ENCODE results near the gene ANO9.

The ANO9 gene

DNA sequence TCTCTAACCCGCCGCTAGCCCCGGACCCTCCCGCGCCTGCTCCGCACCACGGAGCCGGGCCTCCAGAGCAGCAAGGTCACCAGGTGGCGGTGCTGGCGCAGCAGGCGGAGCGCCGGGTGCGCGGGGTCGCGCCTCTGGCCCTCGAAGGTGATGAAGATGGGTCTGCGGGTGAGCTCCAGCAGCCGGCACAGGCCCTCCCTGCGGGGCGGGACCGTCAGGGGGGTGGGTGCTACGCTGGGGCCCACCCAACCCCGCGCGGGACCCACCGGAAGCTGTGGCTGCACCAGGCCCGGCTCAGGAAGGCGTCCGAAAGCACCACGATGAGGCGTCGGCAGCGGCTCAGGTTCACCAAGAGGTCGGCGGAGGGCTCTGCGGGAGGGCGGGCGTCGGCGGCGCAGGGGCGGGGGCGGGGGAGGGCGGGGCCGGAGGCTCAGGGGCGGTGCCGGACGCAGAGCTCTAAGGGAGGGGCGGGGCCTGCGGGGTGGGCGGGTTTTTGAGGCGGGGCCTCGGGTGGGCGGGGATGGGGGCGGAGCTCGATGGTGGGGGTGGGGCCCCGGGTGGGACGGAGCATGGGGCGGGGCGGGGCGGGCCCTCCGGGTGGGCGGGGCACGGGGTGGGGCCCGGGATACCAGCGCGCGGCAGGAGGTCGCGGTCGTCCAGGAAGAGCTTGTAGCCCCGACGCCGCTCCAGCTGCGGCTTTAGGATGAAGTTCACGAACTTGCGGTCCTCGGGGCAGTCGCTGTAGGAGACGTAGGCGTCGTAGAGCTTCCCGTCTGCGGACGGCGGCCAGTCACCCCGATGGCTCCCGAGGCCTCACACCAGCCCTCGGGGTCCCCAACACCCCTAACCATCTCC, 34.8 kb downstream of the ANO9 start:
- H3K4me3 ChIP-seq (ENCODE audit: low read length), result peak overlapping the region; percentile 51

DNA sequence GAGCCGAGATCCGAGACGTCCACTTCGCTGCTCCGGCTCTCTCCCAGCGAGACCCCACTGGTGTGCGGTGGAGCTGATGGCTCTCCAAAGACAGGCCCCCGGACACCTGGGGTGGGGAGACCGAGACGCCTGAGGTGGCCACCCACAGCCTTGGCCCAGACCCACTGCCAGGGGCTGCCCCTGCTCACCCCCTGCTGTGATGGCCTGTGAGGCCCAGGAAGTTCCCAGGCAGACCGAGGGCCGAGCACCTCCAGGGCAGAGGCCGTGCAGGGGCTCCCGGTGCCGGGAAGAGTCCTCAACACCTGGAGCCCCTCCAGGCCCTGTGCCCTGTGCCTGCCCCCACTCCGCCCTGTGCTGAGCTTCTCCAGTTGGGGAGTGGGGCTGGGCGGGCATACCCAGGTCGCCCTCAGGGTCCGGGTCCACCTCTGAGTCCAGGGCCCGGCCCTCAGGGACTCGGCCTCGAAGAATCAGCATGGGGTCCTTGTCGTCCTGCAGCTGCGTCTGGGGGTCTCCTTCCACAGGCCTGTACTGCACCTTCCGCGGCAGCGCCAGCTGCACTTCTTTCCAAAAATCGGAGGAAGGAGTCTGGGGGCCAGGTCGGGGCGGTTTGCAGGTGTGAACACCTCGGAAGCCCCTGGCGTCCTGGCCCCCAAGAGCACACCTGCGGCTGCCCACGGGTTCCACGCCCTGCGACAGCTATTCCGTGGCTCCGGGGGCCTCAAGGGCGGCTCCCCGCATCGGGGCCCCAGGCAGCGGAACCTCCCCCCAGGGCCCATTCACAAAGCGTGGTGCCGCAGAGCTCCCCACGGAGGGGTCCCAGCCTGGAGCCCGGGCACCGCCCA, 35.6 kb downstream of the ANO9 start:
- H3K4me3 ChIP-seq (ENCODE audit: low read length), result peak overlapping the region; percentile 51
- no peak for DNase-seq (ENCODE audit: low read depth)
- TF ChIP-seq CTCF (conservative IDR thresholded peaks at IDR 0.05; ENCODE audit: low read depth, low read length), result no peak

More for the DNA sequence above, 34.8 kb downstream of the ANO9 start:
- no peak for DNase-seq (ENCODE audit: low read depth)
- peak; percentile 14 for TF ChIP-seq CTCF (conservative IDR thresholded peaks at IDR 0.05; ENCODE audit: low read depth, low read length)

GRCh38 chr11:405323-405953, 36.4 kb downstream of the ANO9 start:
- no peak for TF ChIP-seq CTCF (conservative IDR thresholded peaks at IDR 0.05; ENCODE audit: low read depth, low read length)
- H3K4me3 ChIP-seq (ENCODE audit: low read length), result no peak overlapping the region
- DNase-seq (ENCODE audit: low read depth), result no peak

- no peak for DNase-seq (ENCODE audit: low read depth)
- no peak for TF ChIP-seq CTCF (conservative IDR thresholded peaks at IDR 0.05; ENCODE audit: low read depth, low read length)
- H3K4me3 ChIP-seq (ENCODE audit: low read length), result no peak overlapping the region
Observed at GRCh38 chr11:404551-405264, 37.1 kb downstream of the ANO9 start.

DNA sequence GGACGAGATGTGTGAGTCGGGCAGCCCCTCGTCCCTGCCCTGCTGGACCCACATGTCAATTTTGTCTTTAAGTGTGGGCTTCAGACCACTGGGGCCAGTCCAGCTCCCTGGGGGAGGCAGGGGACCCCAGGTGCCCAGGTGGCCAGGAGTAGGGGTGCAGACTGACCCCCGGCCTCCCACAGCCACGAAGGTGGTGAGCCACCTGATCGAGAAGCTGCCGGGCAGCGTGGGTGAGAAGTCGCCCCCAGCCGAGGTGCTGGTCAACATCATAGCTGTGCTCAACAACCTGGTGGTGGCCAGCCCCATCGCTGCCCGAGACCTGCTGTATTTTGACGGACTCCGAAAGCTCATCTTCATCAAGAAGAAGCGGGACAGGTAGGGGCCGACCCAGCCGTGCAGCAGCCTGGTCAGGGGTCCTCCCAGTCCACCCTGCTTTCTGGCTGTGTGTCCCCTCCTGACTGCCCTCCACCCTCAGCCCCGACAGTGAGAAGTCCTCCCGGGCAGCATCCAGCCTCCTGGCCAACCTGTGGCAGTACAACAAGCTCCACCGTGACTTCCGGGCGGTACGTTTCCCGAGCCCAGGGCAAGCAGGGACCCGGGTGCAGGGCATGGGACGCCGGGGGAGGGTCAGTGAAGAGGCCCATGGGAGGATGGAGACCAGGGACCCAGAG, 37.9 kb downstream of the ANO9 start:
- TF ChIP-seq CTCF (conservative IDR thresholded peaks at IDR 0.05; ENCODE audit: low read depth, low read length), result no peak
- no peak overlapping the region for H3K4me3 ChIP-seq (ENCODE audit: low read length)
- DNase-seq (ENCODE audit: low read depth), result no peak

All from retinal pigment epithelial cell (primary cell).